K562 (cell line): ENCODE results near the gene DAPK2. TPM values are rescaled to one million over a fixed set of nuclear protein-coding genes. Genes with fewer than 3 reads are reported as not detected.
A peak's percentile ranks its signal among the peaks of the same experiment; 100 is the strongest.

Experiments used
- DIDO1 ChIP-seq: fragments of 450-650 bp; IDR thresholded peaks from 2 replicates; pipeline ENCODE4 v1.6.1; 2016; ENCODE audit warnings: low read depth, missing biosample characterization, missing genetic modification characterization
- HMGN3 ChIP-seq: IDR thresholded peaks from 2 replicates; pipeline ENCODE4 v1.6.1; 2011; ENCODE audit warnings: borderline replicate concordance, low read depth, mild to moderate bottlenecking, mixed read lengths, low read length; ENCODE audit not compliant: insufficient read length; ENCODE audit errors: extremely low read depth
- NR1H2 ChIP-seq: sonication (generic); formaldehyde crosslinking; IDR thresholded peaks from 2 replicates; pipeline ENCODE4 v1.4.0; 2020; ENCODE audit warnings: mild to moderate bottlenecking, missing genetic modification reagents
- PHTF2 ChIP-seq: fragments of 250-450 bp; sonication (Bioruptor Pico); IDR thresholded peaks from 2 replicates; pipeline ENCODE4 v1.5.0; 2021; ENCODE audit warnings: mild to moderate bottlenecking
- RBM15 ChIP-seq: fragments of 200-400 bp; formaldehyde crosslinking; IDR thresholded peaks from 2 replicates; pipeline ENCODE4 v1.6.1; 2018; ENCODE audit warnings: mild to moderate bottlenecking, low read length, moderate library complexity; ENCODE audit not compliant: insufficient read depth
- TBP ChIP-seq: optimal IDR thresholded peaks from 2 replicates; pipeline ENCODE3; 2011; ENCODE audit warnings: low read depth, low read length, improper control_type of control experiment
- TRIM24 ChIP-seq, 2 experiments: fragments of 450-650 bp; IDR thresholded peaks; 2 replicates each; pipeline ENCODE4 v1.6.1; 2016
- ZNF583 ChIP-seq: fragments of 250-450 bp; sonication (Bioruptor Pico); IDR thresholded peaks from 2 replicates; pipeline ENCODE4 v1.4.0; 2020
- polyA plus RNA-seq, 8 experiments: library from polyadenylated mRNA; depleted of rRNA in 4 of 8; stranded (reverse) in 5 of 8; unstranded in 3 of 8; fragments of >200 nt; fragmentation: Nextera tagmentation in 2 of 8; fragmentation: Illumina TruSeq in 1 of 8; extraction: Ambion mirVana in 2 of 8; extraction: Trizol in 1 of 8; gene quantifications; 2 replicates each; pipeline versions ENCODE4 v1.2.1 to v1.2.3, GENCODE V29; 2011 to 2014; ENCODE audit warnings: inconsistent platforms in 1 of 8, missing spikeins in 1 of 8
- total RNA-seq, 7 experiments: library from RNA; depleted of rRNA in 6 of 7; stranded (reverse); fragments of >200 nt in 6 of 7; fragmentation: Illumina TruSeq in 2 of 7; extraction: Trizol in 2 of 7; gene quantifications; 2 replicates each; pipeline versions ENCODE4 v1.2.1 to v1.2.3, GENCODE V29; 2011 to 2021; ENCODE audit warnings: low replicate concordance in 1 of 7
- TF ChIP-seq, protein P1 (sequence below): fragments of 450-650 bp; formaldehyde crosslinking; IDR thresholded peaks from 2 replicates; pipeline ENCODE4 v1.4.0; 2022; ENCODE audit warnings: missing genetic modification characterization
- TF ChIP-seq, protein P2 (sequence below): fragments of 450-650 bp; formaldehyde crosslinking; IDR thresholded peaks from 2 replicates; pipeline ENCODE4 v1.4.0; 2020; ENCODE audit warnings: mild to moderate bottlenecking, mixed read lengths
- TF ChIP-seq, protein P3 (sequence below): fragments of 250-450 bp; sonication (Bioruptor Pico); IDR thresholded peaks from 2 replicates; pipeline ENCODE4 v1.4.0; 2020; ENCODE audit warnings: mild to moderate bottlenecking, moderate library complexity, borderline replicate concordance
- TF ChIP-seq, protein P4 (sequence below): sonication (generic); formaldehyde crosslinking; IDR thresholded peaks from 2 replicates; pipeline ENCODE4 v1.4.0; 2020; ENCODE audit warnings: mild to moderate bottlenecking, missing genetic modification reagents
- TF ChIP-seq, protein P5 (sequence below): fragments of 250-450 bp; sonication (Bioruptor Pico); IDR thresholded peaks from 2 replicates; pipeline ENCODE4 v1.8.0; 2022; ENCODE audit warnings: moderate library complexity, mild to moderate bottlenecking, inconsistent platforms
- TF ChIP-seq, protein P6 (sequence below): fragments of 250-450 bp; sonication (Bioruptor Pico); IDR thresholded peaks from 2 replicates; pipeline ENCODE4 v1.8.0; 2022; ENCODE audit warnings: inconsistent platforms, mild to moderate bottlenecking, moderate library complexity, borderline replicate concordance

DAPK2 gene
- total and polyA plus RNA-seq, 9 of the 15 experiments (the other 6 are each of a cell fraction or from before 2014, with no cell fraction given), result 0.14 to 5.2 (median 2.2) TPM

DNA sequence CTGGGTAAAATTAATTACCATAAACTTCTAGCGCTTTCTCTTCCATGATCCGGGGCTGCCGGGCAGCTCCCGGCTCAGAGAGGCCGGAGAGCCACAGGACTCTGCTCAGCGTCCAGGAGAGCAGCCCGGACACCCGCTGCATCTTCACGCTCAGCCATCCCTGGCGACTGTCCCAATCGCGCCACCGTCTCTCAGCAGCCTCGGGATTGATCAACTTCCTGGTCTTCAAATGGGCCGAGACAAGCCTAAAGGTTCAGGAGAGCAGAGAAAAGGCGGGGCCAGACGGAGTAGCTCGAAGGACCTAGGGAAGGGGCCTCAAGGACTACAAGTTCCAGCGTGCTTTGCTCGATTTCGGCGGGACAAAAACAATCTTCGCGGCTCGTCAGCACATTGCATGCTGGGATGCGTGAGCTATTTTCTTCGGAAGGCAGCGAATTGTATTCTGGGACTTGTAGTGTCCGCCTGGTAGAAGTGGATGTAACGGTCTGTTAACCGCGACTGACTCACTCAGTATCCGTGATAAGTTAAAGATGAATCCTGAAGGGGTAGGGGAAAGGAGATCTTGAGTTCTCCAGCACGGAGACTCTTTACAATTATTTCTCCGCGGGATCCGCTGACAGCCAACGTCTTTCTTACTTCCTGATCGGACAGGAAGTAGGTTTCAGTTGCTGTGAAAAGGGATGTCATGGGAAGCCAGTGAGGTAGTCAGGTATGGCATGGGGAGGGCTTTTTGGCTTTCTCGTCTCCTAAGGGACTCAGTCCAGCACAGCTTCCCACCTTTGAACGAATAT lies 47.5 kb upstream of the DAPK2 start, which contains the start of gene CIAO2A (continued):
- TF ChIP-seq TRIM24 (IDR thresholded peaks at IDR 0.05) (0 out of 4 replicates have a peak, but pooled peaks of 1 of the 2 experiments have one; percentile 13), NR1H2 (CRISPR knock-in tag) (no peak), DIDO1 (0 out of 2 replicates have a peak, but pooled peaks have one; percentile 34), TBP (peak; percentile 87), HMGN3 (no peak), PHTF2 (no peak), ZNF583 (CRISPR knock-in tag) (no peak), RBM15 (no peak)
- TF ChIP-seq, protein P1, sequence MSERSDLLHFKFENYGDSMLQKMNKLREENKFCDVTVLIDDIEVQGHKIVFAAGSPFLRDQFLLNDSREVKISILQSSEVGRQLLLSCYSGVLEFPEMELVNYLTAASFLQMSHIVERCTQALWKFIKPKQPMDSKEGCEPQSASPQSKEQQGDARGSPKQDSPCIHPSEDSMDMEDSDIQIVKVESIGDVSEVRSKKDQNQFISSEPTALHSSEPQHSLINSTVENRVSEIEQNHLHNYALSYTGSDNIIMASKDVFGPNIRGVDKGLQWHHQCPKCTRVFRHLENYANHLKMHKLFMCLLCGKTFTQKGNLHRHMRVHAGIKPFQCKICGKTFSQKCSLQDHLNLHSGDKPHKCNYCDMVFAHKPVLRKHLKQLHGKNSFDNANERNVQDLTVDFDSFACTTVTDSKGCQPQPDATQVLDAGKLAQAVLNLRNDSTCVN (CRISPR knock-in tag), result no peak
- TF ChIP-seq, protein P2, sequence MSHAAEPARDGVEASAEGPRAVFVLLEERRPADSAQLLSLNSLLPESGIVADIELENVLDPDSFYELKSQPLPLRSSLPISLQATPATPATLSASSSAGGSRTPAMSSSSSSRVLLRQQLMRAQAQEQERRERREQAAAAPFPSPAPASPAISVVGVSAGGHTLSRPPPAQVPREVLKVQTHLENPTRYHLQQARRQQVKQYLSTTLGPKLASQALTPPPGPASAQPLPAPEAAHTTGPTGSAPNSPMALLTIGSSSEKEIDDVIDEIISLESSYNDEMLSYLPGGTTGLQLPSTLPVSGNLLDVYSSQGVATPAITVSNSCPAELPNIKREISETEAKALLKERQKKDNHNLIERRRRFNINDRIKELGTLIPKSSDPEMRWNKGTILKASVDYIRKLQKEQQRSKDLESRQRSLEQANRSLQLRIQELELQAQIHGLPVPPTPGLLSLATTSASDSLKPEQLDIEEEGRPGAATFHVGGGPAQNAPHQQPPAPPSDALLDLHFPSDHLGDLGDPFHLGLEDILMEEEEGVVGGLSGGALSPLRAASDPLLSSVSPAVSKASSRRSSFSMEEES (CRISPR knock-in tag), result no peak
- TF ChIP-seq, protein P3, sequence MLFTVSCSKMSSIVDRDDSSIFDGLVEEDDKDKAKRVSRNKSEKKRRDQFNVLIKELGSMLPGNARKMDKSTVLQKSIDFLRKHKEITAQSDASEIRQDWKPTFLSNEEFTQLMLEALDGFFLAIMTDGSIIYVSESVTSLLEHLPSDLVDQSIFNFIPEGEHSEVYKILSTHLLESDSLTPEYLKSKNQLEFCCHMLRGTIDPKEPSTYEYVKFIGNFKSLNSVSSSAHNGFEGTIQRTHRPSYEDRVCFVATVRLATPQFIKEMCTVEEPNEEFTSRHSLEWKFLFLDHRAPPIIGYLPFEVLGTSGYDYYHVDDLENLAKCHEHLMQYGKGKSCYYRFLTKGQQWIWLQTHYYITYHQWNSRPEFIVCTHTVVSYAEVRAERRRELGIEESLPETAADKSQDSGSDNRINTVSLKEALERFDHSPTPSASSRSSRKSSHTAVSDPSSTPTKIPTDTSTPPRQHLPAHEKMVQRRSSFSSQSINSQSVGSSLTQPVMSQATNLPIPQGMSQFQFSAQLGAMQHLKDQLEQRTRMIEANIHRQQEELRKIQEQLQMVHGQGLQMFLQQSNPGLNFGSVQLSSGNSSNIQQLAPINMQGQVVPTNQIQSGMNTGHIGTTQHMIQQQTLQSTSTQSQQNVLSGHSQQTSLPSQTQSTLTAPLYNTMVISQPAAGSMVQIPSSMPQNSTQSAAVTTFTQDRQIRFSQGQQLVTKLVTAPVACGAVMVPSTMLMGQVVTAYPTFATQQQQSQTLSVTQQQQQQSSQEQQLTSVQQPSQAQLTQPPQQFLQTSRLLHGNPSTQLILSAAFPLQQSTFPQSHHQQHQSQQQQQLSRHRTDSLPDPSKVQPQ (CRISPR knock-in tag), result no peak
- TF ChIP-seq, protein P4, sequence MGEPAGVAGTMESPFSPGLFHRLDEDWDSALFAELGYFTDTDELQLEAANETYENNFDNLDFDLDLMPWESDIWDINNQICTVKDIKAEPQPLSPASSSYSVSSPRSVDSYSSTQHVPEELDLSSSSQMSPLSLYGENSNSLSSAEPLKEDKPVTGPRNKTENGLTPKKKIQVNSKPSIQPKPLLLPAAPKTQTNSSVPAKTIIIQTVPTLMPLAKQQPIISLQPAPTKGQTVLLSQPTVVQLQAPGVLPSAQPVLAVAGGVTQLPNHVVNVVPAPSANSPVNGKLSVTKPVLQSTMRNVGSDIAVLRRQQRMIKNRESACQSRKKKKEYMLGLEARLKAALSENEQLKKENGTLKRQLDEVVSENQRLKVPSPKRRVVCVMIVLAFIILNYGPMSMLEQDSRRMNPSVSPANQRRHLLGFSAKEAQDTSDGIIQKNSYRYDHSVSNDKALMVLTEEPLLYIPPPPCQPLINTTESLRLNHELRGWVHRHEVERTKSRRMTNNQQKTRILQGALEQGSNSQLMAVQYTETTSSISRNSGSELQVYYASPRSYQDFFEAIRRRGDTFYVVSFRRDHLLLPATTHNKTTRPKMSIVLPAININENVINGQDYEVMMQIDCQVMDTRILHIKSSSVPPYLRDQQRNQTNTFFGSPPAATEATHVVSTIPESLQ (CRISPR knock-in tag), result no peak
- TF ChIP-seq, protein P5, sequence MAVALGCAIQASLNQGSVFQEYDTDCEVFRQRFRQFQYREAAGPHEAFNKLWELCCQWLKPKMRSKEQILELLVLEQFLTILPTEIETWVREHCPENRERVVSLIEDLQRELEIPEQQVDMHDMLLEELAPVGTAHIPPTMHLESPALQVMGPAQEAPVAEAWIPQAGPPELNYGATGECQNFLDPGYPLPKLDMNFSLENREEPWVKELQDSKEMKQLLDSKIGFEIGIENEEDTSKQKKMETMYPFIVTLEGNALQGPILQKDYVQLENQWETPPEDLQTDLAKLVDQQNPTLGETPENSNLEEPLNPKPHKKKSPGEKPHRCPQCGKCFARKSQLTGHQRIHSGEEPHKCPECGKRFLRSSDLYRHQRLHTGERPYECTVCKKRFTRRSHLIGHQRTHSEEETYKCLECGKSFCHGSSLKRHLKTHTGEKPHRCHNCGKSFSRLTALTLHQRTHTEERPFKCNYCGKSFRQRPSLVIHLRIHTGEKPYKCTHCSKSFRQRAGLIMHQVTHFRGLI (CRISPR knock-in tag), result no peak
- TF ChIP-seq, protein P6, sequence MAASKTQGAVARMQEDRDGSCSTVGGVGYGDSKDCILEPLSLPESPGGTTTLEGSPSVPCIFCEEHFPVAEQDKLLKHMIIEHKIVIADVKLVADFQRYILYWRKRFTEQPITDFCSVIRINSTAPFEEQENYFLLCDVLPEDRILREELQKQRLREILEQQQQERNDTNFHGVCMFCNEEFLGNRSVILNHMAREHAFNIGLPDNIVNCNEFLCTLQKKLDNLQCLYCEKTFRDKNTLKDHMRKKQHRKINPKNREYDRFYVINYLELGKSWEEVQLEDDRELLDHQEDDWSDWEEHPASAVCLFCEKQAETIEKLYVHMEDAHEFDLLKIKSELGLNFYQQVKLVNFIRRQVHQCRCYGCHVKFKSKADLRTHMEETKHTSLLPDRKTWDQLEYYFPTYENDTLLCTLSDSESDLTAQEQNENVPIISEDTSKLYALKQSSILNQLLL (CRISPR knock-in tag), result no peak
